ENCODE results near the gene PFKFB4. TPM values are rescaled to one million over a fixed set of nuclear protein-coding genes. Genes with fewer than 3 reads are reported as not detected.
"Not testable (repeated sequence)": the region's sequence is repeated elsewhere in the genome, so short reads cannot be mapped to it uniquely, and the experiment has no call there.

PFKFB4 gene
- total RNA-seq, 1 donor: 12.3 TPM

DNA sequence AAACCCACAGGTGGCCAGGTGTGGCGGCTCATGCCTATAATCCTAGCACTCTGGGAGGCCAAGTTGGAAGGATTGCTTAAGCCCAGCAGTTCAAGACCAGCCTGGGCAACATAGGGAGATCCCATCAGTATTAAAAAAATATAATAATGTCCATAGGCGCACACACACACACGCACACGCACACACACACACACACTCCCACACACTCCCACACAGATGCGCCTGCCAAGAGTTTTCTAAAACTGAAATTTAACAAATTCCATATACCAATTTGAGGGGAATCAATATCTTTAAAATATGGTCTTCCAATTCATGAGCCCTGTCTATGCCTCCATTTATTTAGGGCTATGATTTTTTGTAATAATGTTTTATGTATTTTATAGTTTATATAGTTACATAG is 69.7 kb downstream of the PFKFB4 start:
- H3K4me1 ChIP-seq (ENCODE audit: insufficient read depth, low read length): no peaks in the 10 kb centered on the region

DNA sequence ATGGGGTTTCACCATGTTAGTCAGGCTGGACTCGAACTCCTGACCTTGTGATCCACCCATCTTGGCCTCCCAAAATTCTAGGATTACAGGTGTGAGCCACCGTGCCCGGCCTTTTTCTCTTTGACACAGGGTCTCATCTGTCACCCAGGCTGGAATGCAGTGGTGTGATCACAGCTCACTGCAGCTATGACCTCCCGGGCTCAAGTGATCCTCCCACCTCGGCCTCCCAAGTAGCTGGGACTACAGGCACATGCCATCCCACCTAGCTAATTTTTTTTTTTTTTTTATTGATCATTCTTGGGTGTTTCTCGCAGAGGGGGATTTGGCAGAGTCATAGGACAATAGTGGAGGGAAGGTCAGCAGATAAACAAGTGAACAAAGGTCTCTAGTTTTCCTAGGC is 73.8 kb downstream of the PFKFB4 start:
- not testable (repeated sequence) for H3K27ac ChIP-seq (ENCODE audit: low read depth, low read length); H2AFZ ChIP-seq (ENCODE audit: low read length); H3K4me1 ChIP-seq (ENCODE audit: insufficient read depth, low read length); H3K79me2 ChIP-seq (ENCODE audit: insufficient read depth, low read length); DNase-seq (ENCODE audit: insufficient read length, low spot score, missing footprints); H3K4me2 ChIP-seq (ENCODE audit: insufficient read depth, low read length); H4K20me1 ChIP-seq (ENCODE audit: insufficient read depth, low read length); H3K36me3 ChIP-seq (ENCODE audit: insufficient read depth, low read length); H3K27me3 ChIP-seq (ENCODE audit: insufficient read depth, low read length); H3K4me3 ChIP-seq (ENCODE audit: insufficient read depth, low read length); H3K9me3 ChIP-seq (ENCODE audit: low read depth, low read length)

More for the DNA sequence above, 69.7 kb downstream of the PFKFB4 start:
- Histone ChIP-seq H3K36me3 (ENCODE audit: insufficient read depth, low read length) (peaks cover 6% of the 10 kb centered on the region), H3K4me3 (ENCODE audit: insufficient read depth, low read length) (no peak overlapping the region), H4K20me1 (ENCODE audit: insufficient read depth, low read length) (no peaks in the 10 kb centered on the region), H3K4me2 (ENCODE audit: insufficient read depth, low read length) (no peak overlapping the region), H2AFZ (ENCODE audit: low read length) (no peak overlapping the region), H3K27ac (ENCODE audit: low read depth, low read length) (no peak overlapping the region), H3K9me3 (ENCODE audit: low read depth, low read length) (no peaks in the 10 kb centered on the region), H3K79me2 (ENCODE audit: insufficient read depth, low read length) (no peaks in the 10 kb centered on the region), H3K27me3 (ENCODE audit: insufficient read depth, low read length) (no peaks in the 10 kb centered on the region)
- DNase-seq (ENCODE audit: insufficient read length, low spot score, missing footprints): no peak
- TF ChIP-seq CTCF (IDR thresholded peaks at IDR 0.05; ENCODE audit: extremely low read depth, low read depth, low read length): no peak

DNA sequence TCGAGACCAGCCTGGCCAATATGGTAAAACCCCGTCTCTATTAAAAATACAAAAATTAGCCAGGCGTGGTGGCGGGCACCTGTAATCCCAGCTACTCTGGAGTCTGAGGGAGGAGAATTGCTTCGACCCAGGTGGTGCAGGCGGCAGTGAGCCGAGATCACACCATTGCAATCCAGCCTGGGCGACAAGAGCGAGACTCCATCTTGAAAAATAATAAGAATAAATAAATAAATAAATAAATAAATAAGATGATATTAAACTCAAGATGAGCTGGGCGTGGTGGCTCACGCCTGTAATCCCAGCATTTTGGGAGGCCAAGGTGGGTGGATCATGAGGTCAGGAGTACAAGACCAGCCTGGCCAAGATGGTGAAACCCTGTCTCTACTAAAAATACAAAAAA is 75.7 kb downstream of the PFKFB4 start:
- not testable (repeated sequence) for H3K9me3 ChIP-seq (ENCODE audit: low read depth, low read length); H3K27ac ChIP-seq (ENCODE audit: low read depth, low read length); H4K20me1 ChIP-seq (ENCODE audit: insufficient read depth, low read length); H3K79me2 ChIP-seq (ENCODE audit: insufficient read depth, low read length); H3K4me3 ChIP-seq (ENCODE audit: insufficient read depth, low read length); H3K4me1 ChIP-seq (ENCODE audit: insufficient read depth, low read length); H3K27me3 ChIP-seq (ENCODE audit: insufficient read depth, low read length); DNase-seq (ENCODE audit: insufficient read length, low spot score, missing footprints); H2AFZ ChIP-seq (ENCODE audit: low read length); H3K4me2 ChIP-seq (ENCODE audit: insufficient read depth, low read length); H3K36me3 ChIP-seq (ENCODE audit: insufficient read depth, low read length)

DNA sequence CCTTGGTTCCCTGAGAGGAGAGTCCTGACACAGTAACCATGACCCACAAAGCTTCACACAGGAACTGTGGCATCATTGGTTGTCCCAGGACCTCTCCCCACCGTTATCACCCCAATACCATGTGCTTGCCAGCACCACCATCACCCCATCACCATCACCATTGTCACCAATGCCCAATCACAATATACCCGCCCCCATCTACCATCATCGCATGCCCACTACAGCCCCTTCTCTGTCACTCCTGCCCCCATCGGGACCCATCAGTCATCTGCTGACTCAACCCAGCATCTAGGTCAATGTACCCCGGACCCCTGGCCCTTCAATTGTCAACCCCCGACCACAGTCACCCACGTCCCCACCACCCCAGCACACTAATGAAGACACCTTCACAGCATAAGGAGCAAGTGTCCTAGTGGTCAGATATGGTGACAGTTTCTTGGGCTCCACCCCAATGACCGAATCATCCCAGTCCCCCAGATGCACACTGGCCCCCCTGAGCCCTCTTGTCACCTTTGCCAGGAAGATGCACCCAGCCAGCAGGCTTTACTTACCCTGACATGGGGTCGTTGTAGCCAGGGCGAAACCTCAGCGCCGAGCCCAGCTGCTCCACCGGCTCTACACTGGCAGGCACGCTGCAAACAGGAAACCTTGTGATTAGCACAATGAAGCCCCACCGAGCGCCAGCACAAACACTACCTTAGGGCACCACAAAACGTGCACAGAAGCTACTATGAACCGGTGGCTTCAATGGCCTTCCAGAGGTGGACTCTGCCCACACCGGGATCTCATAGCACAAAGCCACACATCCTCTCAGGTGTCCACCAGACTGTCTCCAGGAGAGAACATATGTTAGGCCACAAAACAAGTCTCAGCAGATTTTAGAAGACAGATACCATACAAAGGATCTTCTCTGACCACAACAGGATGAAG is 77.7 kb downstream of the PFKFB4 start:
- H3K9me3 ChIP-seq (ENCODE audit: low read depth, low read length): no peaks in the 10 kb centered on the region
- DNase-seq (ENCODE audit: insufficient read length, low spot score, missing footprints): no peak
- H4K20me1 ChIP-seq (ENCODE audit: insufficient read depth, low read length): no peaks in the 10 kb centered on the region
- H3K79me2 ChIP-seq (ENCODE audit: insufficient read depth, low read length): no peaks in the 10 kb centered on the region
- no peak overlapping the region for H3K4me3 ChIP-seq (ENCODE audit: insufficient read depth, low read length)
- TF ChIP-seq CTCF (IDR thresholded peaks at IDR 0.05; ENCODE audit: extremely low read depth, low read depth, low read length): no peak
- H2AFZ ChIP-seq (ENCODE audit: low read length): no peak overlapping the region
- H3K4me1 ChIP-seq (ENCODE audit: insufficient read depth, low read length): no peaks in the 10 kb centered on the region
- peaks cover 6% of the 10 kb centered on the region for H3K36me3 ChIP-seq (ENCODE audit: insufficient read depth, low read length)
- no peak overlapping the region for H3K27ac ChIP-seq (ENCODE audit: low read depth, low read length)
- no peaks in the 10 kb centered on the region for H3K27me3 ChIP-seq (ENCODE audit: insufficient read depth, low read length)
- H3K4me2 ChIP-seq (ENCODE audit: insufficient read depth, low read length): no peak overlapping the region

GRCh38 chr3:48477959-48478520 is 78.6 kb downstream of the PFKFB4 start:
- H3K27me3 ChIP-seq (ENCODE audit: insufficient read depth, low read length): no peaks in the 10 kb centered on the region
- H3K9me3 ChIP-seq (ENCODE audit: low read depth, low read length): no peaks in the 10 kb centered on the region
- no peak overlapping the region for H3K4me3 ChIP-seq (ENCODE audit: insufficient read depth, low read length)
- no peak overlapping the region for H3K27ac ChIP-seq (ENCODE audit: low read depth, low read length)
- peaks cover 6% of the 10 kb centered on the region for H3K36me3 ChIP-seq (ENCODE audit: insufficient read depth, low read length)
- H3K4me1 ChIP-seq (ENCODE audit: insufficient read depth, low read length): peaks cover 5% of the 10 kb centered on the region
- H4K20me1 ChIP-seq (ENCODE audit: insufficient read depth, low read length): no peaks in the 10 kb centered on the region
- no peak overlapping the region for H3K4me2 ChIP-seq (ENCODE audit: insufficient read depth, low read length)
- H3K79me2 ChIP-seq (ENCODE audit: insufficient read depth, low read length): no peaks in the 10 kb centered on the region
- no peak for TF ChIP-seq CTCF (IDR thresholded peaks at IDR 0.05; ENCODE audit: extremely low read depth, low read depth, low read length)
- no peak overlapping the region for H2AFZ ChIP-seq (ENCODE audit: low read length)
- DNase-seq (ENCODE audit: insufficient read length, low spot score, missing footprints): no peak
